ENCODE results near the gene COPS2.

- TF ChIP-seq POLR2A (IDR thresholded peaks at IDR 0.05; ENCODE audit: low read depth, low read length) = no peak
- no peak for TF ChIP-seq POLR2AphosphoS5 (IDR thresholded peaks at IDR 0.05; ENCODE audit: low read depth, low read length)
- TF ChIP-seq TAF1 (IDR thresholded peaks at IDR 0.05; ENCODE audit: borderline replicate concordance, low read depth, low read length) = no peak
Observed at GRCh38 chr15:49191892-49192291, 36.5 kb upstream of the COPS2 start.

Data from GM12892 (cell line).